K562 (cell line): ENCODE data around the gene TLCD1. TPM values are rescaled to one million over a fixed set of nuclear protein-coding genes. Genes with fewer than 3 reads are reported as not detected.

Experiments used
- ATF7 ChIP-seq: fragments of 450-650 bp; IDR thresholded peaks from 2 replicates; pipeline ENCODE4 v1.7.1; 2014; ENCODE audit warnings: mild to moderate bottlenecking, moderate library complexity
- BACH1 ChIP-seq: fragments of 200-800 bp; sonication (Bioruptor generic); IDR thresholded peaks from 2 replicates; pipeline ENCODE4 v1.6.1; 2016; ENCODE audit warnings: missing genetic modification characterization, missing compliant biosample characterization
- ETV5 ChIP-seq: sonication (generic); formaldehyde crosslinking; IDR thresholded peaks from 2 replicates; pipeline ENCODE4 v1.4.0; 2020; ENCODE audit warnings: low read depth, mild to moderate bottlenecking, missing genetic modification reagents
- HCFC1 ChIP-seq: IDR thresholded peaks from 2 replicates; pipeline ENCODE4 v1.6.1; 2012; ENCODE audit warnings: low read depth, low read length, improper control_type of control experiment
- HNRNPUL1 ChIP-seq: fragments of 200-400 bp; formaldehyde crosslinking; IDR thresholded peaks from 2 replicates; pipeline ENCODE4 v1.6.1; 2017; ENCODE audit warnings: low read length
- LARP7 ChIP-seq: fragments of 450-650 bp; IDR thresholded peaks from 2 replicates; pipeline ENCODE4 v1.6.1; 2016
- MAFG ChIP-seq: fragments of 450-650 bp; conservative IDR thresholded peaks from 2 replicates; pipeline ENCODE4 v1.6.1; 2016; ENCODE audit warnings: missing genetic modification characterization, missing compliant biosample characterization
- OTX1 ChIP-seq: fragments of 450-650 bp; formaldehyde crosslinking; IDR thresholded peaks from 2 replicates; pipeline ENCODE4 v1.4.0; 2022; ENCODE audit warnings: mild to moderate bottlenecking
- PURB ChIP-seq: sonication (generic); formaldehyde crosslinking; IDR thresholded peaks from 2 replicates; pipeline ENCODE4 v1.9.0; 2021; ENCODE audit warnings: low read depth, mild to moderate bottlenecking, missing genetic modification reagents
- SAP30 ChIP-seq: fragments of 200-600 bp; sonication (generic); IDR thresholded peaks from 2 replicates; pipeline ENCODE4 v1.6.1; 2012; ENCODE audit warnings: borderline replicate concordance, low read depth, mild to moderate bottlenecking, moderate library complexity, low read length, control low read depth, inconsistent platforms; ENCODE audit not compliant: insufficient read depth, poor library complexity, severe bottlenecking
- SMARCA5 ChIP-seq: fragments of 450-650 bp; IDR thresholded peaks from 2 replicates; pipeline ENCODE4 v1.6.1; 2016
- SRSF1 ChIP-seq: fragments of 200-400 bp; formaldehyde crosslinking; IDR thresholded peaks from 2 replicates; pipeline ENCODE4 v1.6.1; 2017; ENCODE audit warnings: mild to moderate bottlenecking, low read depth, low read length, moderate library complexity
- ZFP30 ChIP-seq: fragments of 250-450 bp; sonication (Bioruptor Pico); IDR thresholded peaks from 2 replicates; pipeline ENCODE4 v1.8.0; 2022; ENCODE audit warnings: moderate library complexity, mild to moderate bottlenecking, inconsistent platforms, borderline replicate concordance
- ZNF121 ChIP-seq: sonication (generic); formaldehyde crosslinking; conservative IDR thresholded peaks from 2 replicates; pipeline ENCODE4 v1.8.0; 2022; ENCODE audit warnings: missing genetic modification reagents
- ZNF431 ChIP-seq: sonication (generic); formaldehyde crosslinking; IDR thresholded peaks from 2 replicates; pipeline ENCODE4 v1.8.0; 2022; ENCODE audit warnings: mild to moderate bottlenecking, missing genetic modification reagents
- ZNF445 ChIP-seq: fragments of 250-450 bp; sonication (Bioruptor Pico); IDR thresholded peaks from 2 replicates; pipeline ENCODE4 v1.4.0; 2020; ENCODE audit warnings: low read depth, mild to moderate bottlenecking, moderate library complexity
- ZNF778 ChIP-seq: fragments of 450-650 bp; formaldehyde crosslinking; IDR thresholded peaks from 2 replicates; pipeline ENCODE4 v1.4.0; 2020; ENCODE audit warnings: mild to moderate bottlenecking, moderate library complexity
- ZNF830 ChIP-seq: fragments of 250-450 bp; sonication (Bioruptor Pico); IDR thresholded peaks from 2 replicates; pipeline ENCODE4 v1.5.0; 2021; ENCODE audit warnings: mild to moderate bottlenecking
- polyA plus RNA-seq, 8 experiments: library from polyadenylated mRNA; depleted of rRNA in 4 of 8; stranded (reverse) in 5 of 8; unstranded in 3 of 8; fragments of >200 nt; fragmentation: Nextera tagmentation in 2 of 8; fragmentation: Illumina TruSeq in 1 of 8; extraction: Ambion mirVana in 2 of 8; extraction: Trizol in 1 of 8; gene quantifications; 2 replicates each; pipeline versions ENCODE4 v1.2.1 to v1.2.3, GENCODE V29; 2011 to 2014; ENCODE audit warnings: inconsistent platforms in 1 of 8, missing spikeins in 1 of 8
- total RNA-seq, 7 experiments: library from RNA; depleted of rRNA in 6 of 7; stranded (reverse); fragments of >200 nt in 6 of 7; fragmentation: Illumina TruSeq in 2 of 7; extraction: Trizol in 2 of 7; gene quantifications; 2 replicates each; pipeline versions ENCODE4 v1.2.1 to v1.2.3, GENCODE V29; 2011 to 2021; ENCODE audit warnings: low replicate concordance in 1 of 7
- TF ChIP-seq, protein P1 (sequence below), 2 experiments: fragments of 450-650 bp; IDR thresholded peaks; 2 replicates each; pipeline ENCODE4 v1.6.1; 2016
- TF ChIP-seq, protein P2 (sequence below): sonication (generic); formaldehyde crosslinking; IDR thresholded peaks from 2 replicates; pipeline ENCODE4 v1.8.1; 2023; ENCODE audit warnings: missing genetic modification reagents, mild to moderate bottlenecking, borderline replicate concordance

Gene TLCD1
- total and polyA plus RNA-seq, 9 of the 15 experiments (the other 6 are each of a cell fraction or from before 2014, with no cell fraction given), result 6.8 to 37.7 (median 21.7) TPM

DNA sequence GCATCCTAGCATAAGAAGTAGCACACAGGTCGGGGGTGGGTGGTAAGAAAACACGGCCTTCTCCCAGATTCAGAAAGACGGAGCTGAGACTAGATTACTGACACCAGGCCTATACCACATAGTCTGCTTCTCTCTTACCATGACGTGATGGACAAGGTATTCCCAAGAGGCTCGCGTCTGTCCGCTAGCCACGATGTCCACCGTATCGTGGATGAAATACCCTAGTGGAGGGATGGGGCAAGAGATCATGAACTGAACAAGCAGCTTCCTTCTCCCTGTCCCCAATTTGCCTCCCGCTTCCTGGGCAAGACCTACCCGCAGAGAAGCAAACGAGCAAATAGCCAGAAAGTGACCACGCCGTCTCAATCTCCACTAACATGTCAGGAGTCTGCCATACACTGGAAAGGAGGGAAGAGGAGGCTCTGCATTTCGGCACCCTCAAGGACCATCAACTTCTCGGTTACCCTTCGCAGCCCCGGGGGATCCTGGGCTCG, 820 bp downstream of the TLCD1 start (continued):
- no peak for TF ChIP-seq ZFP30
- no peak for TF ChIP-seq ZNF778 (CRISPR knock-in tag)
- no peak for TF ChIP-seq LARP7
- TF ChIP-seq, protein P1, sequence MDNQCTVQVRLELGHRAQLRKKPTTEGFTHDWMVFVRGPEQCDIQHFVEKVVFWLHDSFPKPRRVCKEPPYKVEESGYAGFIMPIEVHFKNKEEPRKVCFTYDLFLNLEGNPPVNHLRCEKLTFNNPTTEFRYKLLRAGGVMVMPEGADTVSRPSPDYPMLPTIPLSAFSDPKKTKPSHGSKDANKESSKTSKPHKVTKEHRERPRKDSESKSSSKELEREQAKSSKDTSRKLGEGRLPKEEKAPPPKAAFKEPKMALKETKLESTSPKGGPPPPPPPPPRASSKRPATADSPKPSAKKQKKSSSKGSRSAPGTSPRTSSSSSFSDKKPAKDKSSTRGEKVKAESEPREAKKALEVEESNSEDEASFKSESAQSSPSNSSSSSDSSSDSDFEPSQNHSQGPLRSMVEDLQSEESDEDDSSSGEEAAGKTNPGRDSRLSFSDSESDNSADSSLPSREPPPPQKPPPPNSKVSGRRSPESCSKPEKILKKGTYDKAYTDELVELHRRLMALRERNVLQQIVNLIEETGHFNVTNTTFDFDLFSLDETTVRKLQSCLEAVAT (IDR thresholded peaks at IDR 0.05), result peak in 1 of 2 experiments; percentile 27; a peak in 2 of 4 replicates
- TF ChIP-seq, protein P2, sequence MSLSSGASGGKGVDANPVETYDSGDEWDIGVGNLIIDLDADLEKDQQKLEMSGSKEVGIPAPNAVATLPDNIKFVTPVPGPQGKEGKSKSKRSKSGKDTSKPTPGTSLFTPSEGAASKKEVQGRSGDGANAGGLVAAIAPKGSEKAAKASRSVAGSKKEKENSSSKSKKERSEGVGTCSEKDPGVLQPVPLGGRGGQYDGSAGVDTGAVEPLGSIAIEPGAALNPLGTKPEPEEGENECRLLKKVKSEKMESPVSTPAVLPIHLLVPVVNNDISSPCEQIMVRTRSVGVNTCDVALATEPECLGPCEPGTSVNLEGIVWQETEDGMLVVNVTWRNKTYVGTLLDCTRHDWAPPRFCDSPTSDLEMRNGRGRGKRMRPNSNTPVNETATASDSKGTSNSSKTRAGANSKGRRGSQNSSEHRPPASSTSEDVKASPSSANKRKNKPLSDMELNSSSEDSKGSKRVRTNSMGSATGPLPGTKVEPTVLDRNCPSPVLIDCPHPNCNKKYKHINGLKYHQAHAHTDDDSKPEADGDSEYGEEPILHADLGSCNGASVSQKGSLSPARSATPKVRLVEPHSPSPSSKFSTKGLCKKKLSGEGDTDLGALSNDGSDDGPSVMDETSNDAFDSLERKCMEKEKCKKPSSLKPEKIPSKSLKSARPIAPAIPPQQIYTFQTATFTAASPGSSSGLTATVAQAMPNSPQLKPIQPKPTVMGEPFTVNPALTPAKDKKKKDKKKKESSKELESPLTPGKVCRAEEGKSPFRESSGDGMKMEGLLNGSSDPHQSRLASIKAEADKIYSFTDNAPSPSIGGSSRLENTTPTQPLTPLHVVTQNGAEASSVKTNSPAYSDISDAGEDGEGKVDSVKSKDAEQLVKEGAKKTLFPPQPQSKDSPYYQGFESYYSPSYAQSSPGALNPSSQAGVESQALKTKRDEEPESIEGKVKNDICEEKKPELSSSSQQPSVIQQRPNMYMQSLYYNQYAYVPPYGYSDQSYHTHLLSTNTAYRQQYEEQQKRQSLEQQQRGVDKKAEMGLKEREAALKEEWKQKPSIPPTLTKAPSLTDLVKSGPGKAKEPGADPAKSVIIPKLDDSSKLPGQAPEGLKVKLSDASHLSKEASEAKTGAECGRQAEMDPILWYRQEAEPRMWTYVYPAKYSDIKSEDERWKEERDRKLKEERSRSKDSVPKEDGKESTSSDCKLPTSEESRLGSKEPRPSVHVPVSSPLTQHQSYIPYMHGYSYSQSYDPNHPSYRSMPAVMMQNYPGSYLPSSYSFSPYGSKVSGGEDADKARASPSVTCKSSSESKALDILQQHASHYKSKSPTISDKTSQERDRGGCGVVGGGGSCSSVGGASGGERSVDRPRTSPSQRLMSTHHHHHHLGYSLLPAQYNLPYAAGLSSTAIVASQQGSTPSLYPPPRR (CRISPR knock-in tag), result no peak
- TF ChIP-seq MAFG (tag), result no peak
- TF ChIP-seq ZNF445, result no peak
- TF ChIP-seq SAP30, result no peak
- no peak; the same call in none of the 2 replicates for TF ChIP-seq OTX1 (CRISPR knock-in tag)
- TF ChIP-seq ZNF121 (CRISPR knock-in tag), result no peak
- TF ChIP-seq ZNF431, result 0 out of 2 replicates have a peak, but pooled peaks have one; percentile 40
- no peak for TF ChIP-seq HNRNPUL1
- no peak for TF ChIP-seq BACH1 (tag)
- no peak for TF ChIP-seq PURB (CRISPR knock-in tag)
- peak; percentile 71; the same call in 1 of the 2 replicates for TF ChIP-seq ZNF830 (CRISPR knock-in tag)
- no peak for TF ChIP-seq SRSF1
- no peak for TF ChIP-seq HCFC1
- TF ChIP-seq SMARCA5, result no peak
- TF ChIP-seq ATF7, result peak; percentile 80
- no peak for TF ChIP-seq ETV5 (CRISPR knock-in tag)
